Activated naive CD8-positive, alpha-beta T cell treated with anti-CD3 and anti-CD28 coated beads, Interleukin-2, amount 50 U/mL, for 16 hours (primary cell): ENCODE data around the gene GPSM1.

Experiments
- DNase-seq: peaks from one replicate; pipeline ENCODE4 v3.0.0-alpha.2; 2020; ENCODE audit warnings: low read depth, low spot score

GPSM1 gene

GRCh38 chr9:136290508-136291000 lies 36.8 kb upstream of the GPSM1 start:
- no peak for DNase-seq

- DNase-seq, result no peak
Measured at GRCh38 chr9:136291306-136292025, 35.9 kb upstream of the GPSM1 start.

- no peak for DNase-seq
Measured at GRCh38 chr9:136292026-136292538, 35.3 kb upstream of the GPSM1 start.

- DNase-seq, result no peak
Measured at GRCh38 chr9:136292591-136293448, 34.5 kb upstream of the GPSM1 start.

GRCh38 chr9:136293476-136294077 lies 33.8 kb upstream of the GPSM1 start:
- no peak for DNase-seq

- DNase-seq, result no peak
Measured at GRCh38 chr9:136294437-136294836, 32.9 kb upstream of the GPSM1 start.

- DNase-seq, result no peak
Measured at GRCh38 chr9:136295055-136295454, 32.3 kb upstream of the GPSM1 start.

GRCh38 chr9:136295542-136296433 lies 31.6 kb upstream of the GPSM1 start:
- no peak for DNase-seq

- DNase-seq, result no peak
Measured at GRCh38 chr9:136296434-136297015, 30.8 kb upstream of the GPSM1 start.

- no peak for DNase-seq
Measured at GRCh38 chr9:136297016-136297691, 30.2 kb upstream of the GPSM1 start.

- DNase-seq, result no peak
Measured at GRCh38 chr9:136297766-136298735, 29.3 kb upstream of the GPSM1 start.

GRCh38 chr9:136299116-136299515 lies 28.2 kb upstream of the GPSM1 start:
- no peak for DNase-seq

GRCh38 chr9:136299541-136299940 lies 27.8 kb upstream of the GPSM1 start:
- no peak for DNase-seq

GRCh38 chr9:136300016-136300545 lies 27.3 kb upstream of the GPSM1 start:
- DNase-seq, result no peak

GRCh38 chr9:136300866-136301265 lies 26.5 kb upstream of the GPSM1 start:
- DNase-seq, result no peak

- DNase-seq, result no peak
Measured at GRCh38 chr9:136302527-136302926, 24.8 kb upstream of the GPSM1 start.

- no peak for DNase-seq
Measured at GRCh38 chr9:136303066-136303824, 24.1 kb upstream of the GPSM1 start.

GRCh38 chr9:136303825-136304416 lies 23.4 kb upstream of the GPSM1 start, which contains the start of gene CCDC187:
CCDC187 (minus strand) TSS chr9:136304094; CDS start chr9:136303830, 264 bp downstream.
- no peak for DNase-seq
